LHCN-M2 (cell line): ENCODE measurements around the gene PCCA. TPM values are rescaled to one million over a fixed set of nuclear protein-coding genes. Genes with fewer than 3 reads are reported as not detected.
A peak's percentile ranks its signal among the peaks of the same experiment; 100 is the strongest.
"Not testable (repeated sequence)": the region's sequence is repeated elsewhere in the genome, so short reads cannot be mapped to it uniquely, and the experiment has no call there.

Source experiments
- DNase-seq: peaks from one replicate; pipeline ENCODE4 v3.0.0-alpha.2; 2012; ENCODE audit warnings: low read depth
- total RNA-seq: library from RNA; depleted of rRNA; stranded (reverse); fragments of >200 nt; gene quantifications from 2 replicates; pipeline ENCODE4 v1.2.3, GENCODE V29; 2014

PCCA gene
- total RNA-seq, 1 experiment from 2014 or later = 10.5 TPM

- peak; percentile 60 for DNase-seq
Measured at GRCh38 chr13:100234524-100235136, 145.7 kb downstream of the PCCA start.

GRCh38 chr13:100235311-100235901, 146.5 kb downstream of the PCCA start:
- DNase-seq = peak; percentile 59

DNA sequence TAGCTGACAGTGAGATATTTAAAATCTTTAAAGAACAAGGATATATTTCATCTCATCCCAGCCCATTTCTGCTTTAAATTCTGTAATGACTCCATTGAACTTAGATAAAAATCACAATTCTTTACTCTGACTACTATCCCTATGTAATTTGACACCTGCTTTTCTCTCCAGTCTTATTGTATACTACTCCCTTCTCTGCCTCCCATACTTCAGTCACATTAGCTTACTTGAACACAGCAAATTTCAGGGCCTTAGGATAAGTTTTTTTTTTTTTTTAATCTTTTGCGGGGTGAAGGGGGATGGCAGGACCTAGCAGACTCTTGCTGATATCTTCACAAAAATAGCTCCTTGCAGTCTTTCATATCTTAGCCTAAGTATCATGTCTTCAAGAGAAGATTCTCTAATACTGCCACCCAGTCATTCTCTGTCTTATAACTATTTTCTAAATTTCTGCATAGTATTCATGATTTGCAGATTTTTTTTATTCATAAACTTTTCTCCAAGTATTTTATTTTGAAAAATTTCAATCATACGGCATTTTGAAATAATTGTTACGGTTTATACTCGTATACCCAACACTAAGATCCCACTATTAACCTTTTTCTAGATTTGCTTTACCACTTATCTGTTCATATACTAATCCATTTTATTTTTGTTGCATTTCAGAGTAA, 151.4 kb downstream of the PCCA start:
- no peak for DNase-seq

DNA sequence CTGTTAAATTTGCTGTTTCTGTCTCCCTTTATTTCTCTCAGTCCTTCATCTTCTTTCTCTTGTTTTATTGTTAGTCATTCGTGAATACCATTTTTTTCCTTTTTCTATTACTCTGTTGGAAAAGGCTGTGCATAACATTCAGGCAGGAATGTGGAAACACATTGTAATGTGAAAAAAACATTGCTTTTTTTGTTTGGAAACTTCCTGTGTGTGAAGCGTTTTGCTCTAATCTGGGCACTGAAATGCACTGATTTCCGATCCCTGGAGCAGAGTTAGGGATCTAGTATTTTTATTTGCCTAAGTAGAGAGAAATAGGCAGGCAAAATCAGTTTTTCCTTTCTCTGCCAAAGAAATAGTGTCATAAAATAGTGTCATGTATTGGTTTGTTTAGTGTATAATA, 155.5 kb downstream of the PCCA start:
- no peak for DNase-seq

DNA sequence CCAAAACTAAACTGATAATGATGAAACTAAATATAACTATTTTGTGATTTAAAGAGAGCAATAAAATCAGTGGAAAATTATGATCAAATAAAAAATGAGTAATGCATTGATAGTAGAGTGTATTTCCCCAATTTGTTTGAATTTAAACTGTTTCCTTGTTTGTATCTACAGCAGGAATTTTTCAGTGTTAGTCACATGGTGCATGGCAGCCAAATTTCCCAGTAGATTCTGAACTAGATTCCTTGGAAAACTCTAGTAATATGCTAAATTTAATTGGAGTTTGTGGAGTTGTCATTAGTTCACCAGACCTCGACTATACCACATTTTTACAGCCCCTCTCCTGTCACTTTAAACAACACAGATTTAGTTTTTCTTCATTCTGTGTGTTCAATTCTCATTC, 156.2 kb downstream of the PCCA start:
- no peak for DNase-seq

DNA sequence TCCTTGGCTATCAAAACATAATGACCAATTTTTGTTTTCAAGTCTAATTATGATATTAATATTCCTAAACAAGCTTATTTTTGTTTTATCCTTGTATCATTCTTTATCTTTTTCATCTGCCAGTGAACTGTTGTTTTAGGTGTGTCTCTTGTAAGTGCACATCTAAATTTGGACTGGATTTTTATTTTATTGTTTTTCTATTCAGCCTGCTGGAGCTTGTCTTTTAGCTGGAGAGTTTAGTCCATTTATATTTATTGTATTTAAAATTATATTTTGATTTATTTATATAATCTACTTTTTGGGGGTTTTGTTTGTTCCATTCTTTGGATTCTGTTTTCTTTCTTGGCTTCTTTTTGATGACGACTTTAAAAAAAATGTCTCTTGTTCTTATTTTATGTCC, 159.0 kb downstream of the PCCA start:
- no peak for DNase-seq

DNA sequence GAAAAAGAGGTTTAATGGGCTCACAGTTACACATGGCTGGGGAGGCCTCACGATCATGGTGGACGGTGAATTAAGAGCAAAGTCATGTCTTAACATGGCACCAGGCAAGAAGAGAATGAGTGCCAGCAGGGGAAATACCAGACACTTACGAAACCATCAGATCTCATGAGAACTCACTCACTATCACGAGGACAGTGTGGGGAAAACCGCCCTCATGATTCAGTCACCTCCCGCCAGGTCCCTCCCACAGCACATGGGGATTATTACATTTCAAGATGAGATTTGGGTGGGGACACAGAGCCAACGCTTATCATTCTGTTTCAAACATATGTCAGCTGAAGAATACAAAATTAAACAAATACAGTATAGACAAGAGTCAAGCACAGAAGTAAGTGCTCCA, 165.1 kb downstream of the PCCA start:
- DNase-seq = peak; percentile 6

DNA sequence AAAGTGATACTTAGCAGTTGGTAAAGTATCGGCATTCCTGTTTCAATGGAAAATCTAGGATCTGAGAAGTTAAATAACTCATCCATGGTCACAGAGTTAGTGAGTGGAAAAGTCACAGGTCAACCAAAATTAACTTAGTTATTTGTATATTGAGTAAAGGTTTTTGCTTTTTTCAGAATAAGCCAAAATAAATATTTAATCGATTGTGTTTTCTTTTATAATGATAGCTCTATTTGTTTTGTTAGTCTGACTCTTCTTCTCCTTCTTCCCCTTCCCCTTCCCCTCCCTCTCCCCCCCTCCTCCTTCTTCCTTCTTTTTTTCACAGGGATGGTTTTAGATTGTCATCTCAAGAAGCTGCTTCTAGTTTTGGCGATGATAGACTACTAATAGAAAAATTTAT, 173.5 kb downstream of the PCCA start:
- no peak for DNase-seq

GRCh38 chr13:100266026-100266425, 177.1 kb downstream of the PCCA start:
- no peak for DNase-seq

GRCh38 chr13:100269837-100270236, 180.9 kb downstream of the PCCA start:
- DNase-seq = peak; percentile 57

GRCh38 chr13:100273138-100273537, 184.2 kb downstream of the PCCA start:
- no peak for DNase-seq

DNA sequence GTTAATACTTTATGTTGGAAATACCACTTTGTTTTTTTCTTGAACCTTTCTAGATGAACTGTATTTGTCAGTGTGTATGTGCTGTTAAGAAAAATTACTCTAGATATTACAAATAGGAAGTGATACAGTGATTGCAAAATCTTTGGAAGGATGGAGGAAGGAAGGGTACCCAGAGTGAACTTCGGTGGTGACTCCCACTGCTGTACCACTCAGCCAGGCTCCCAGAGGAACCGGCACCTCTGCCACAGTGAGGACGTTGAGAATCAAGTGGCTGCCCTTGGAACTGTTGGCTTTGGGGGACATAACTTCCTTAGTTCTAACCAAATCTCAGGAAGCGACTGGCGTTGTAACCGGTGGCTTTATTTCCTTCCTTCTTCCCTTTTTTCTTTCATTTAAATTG, 184.7 kb downstream of the PCCA start:
- no peak for DNase-seq

DNA sequence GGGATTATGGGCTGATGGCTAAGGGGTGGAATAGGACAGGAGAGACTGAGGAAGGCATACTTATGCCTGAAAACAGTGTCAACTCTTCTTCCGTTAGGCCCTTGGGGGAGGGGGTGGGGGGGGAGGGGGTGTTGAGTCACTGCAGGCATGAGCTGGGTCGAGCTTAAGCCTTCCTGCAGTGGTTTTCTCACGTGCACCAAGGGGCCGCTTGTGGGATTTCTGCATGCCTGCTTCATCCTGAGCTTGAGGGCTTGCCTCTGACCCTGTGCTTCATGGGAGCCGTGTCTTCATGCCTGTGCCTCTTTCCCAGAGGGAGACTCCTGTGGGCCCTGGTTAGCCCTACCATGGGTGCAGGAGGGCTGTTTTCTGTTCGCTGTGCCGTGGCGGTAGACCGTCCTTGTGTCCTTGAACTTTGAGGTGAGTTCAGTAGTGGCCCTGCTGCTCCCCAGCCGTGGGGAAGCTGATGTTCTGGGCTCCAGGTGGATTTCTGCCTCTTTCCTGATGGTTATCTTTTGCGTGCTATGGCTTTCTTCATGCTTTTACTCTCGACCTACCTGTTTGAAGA, 186.1 kb downstream of the PCCA start:
- DNase-seq = no peak

- no peak for DNase-seq
Measured at GRCh38 chr13:100275746-100276145, 186.9 kb downstream of the PCCA start.

GRCh38 chr13:100280681-100281080, 191.8 kb downstream of the PCCA start:
- DNase-seq = peak; percentile 25

GRCh38 chr13:100282306-100282705, 193.4 kb downstream of the PCCA start:
- DNase-seq = not testable (repeated sequence)

- no peak for DNase-seq
Measured at GRCh38 chr13:100290165-100290801, 201.4 kb downstream of the PCCA start.

DNA sequence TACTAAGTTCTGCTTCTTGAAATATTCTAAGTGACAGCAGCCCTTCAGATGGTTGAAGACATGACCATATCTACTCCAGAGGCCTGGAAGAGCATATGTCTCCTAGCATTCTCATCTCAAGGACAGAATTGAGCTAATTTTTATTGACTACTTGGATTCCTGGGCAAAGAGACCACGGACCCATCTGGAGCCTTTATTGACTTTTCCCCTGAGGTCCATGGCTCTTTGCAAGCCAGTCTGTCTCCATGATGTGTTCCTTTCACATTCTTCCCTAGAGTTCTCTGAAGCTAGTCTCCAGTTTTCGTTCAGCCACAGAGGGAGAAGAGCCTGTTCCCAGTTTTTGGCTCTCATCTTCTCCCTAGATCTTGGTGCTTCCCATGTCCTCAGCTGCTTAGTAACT, 202.7 kb downstream of the PCCA start:
- no peak for DNase-seq

DNA sequence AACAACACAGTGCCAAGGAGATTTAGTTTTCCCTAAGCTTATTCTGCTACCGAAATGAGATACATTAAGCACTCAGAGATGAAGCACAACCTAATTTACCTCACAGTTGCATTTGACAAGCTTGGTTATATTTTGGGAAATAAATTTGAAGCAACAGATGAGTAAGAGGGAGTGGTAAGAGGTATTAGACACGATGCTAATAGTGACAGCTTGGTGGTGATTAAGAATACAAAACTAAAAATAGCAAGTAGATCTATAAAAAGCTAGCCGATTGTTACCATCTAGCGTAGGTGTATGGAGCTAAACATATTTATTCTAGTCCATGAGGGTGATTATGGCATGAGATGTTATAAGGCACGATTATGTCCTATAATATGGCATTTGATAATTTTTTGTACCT, 208.5 kb downstream of the PCCA start:
- no peak for DNase-seq

GRCh38 chr13:100298116-100298681, 209.3 kb downstream of the PCCA start:
- no peak for DNase-seq

DNA sequence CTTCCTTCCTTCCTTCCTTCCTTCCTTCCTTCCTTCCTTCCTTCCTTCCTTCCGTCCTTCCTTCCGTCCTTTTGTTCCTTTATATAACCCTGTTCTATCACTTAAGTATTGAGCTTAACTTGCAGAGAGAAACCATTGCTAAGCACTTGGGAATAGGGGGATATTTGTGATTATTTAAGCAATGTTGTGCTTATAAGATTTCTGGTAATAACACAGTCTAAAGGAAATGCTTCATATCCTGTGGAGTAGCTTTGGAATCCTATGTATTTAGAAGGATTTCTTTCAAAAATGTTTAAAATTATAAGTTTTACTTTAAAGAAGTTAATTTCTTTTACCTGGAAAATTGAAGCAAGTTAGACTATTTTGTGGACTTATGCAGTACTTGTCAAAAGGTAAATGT, 209.8 kb downstream of the PCCA start:
- DNase-seq = no peak

DNA sequence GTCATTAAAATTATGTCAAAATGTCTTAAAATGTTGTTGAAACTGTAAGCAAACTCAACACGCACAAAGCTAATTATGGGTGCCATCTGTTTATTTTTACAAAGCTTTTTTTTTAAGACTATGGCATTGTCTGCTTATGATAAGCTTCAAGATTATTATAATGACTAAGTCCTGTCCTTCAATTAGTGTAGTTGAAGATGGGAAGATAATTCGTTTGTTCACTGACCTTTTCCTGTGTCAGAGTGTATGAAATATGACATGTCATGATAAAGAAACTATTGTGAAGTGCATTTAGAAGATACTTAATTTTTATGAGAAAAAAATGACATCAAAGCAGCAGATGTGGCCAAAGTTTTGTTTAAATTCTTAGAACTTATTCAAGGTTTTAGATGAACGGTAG, 211.3 kb downstream of the PCCA start:
- no peak for DNase-seq
